ENCODE data around the gene SVOPL.

- TF ChIP-seq FOXM1 (IDR thresholded peaks at IDR 0.05; ENCODE audit: borderline replicate concordance) (no peak), BHLHE40 (IDR thresholded peaks at IDR 0.05; ENCODE audit: borderline replicate concordance) (no peak), ELF4 (IDR thresholded peaks at IDR 0.05) (no peak)
Observed at GRCh38 chr7:138665249-138665648, 35.9 kb downstream of the SVOPL start.

All from HEK293T (cell line).